Activated CD4-positive, alpha-beta memory T cell treated with anti-CD3 and anti-CD28 coated beads for 36 hours (primary cell): ENCODE data around the gene KCNK16. TPM values are rescaled to one million over a fixed set of nuclear protein-coding genes. Genes with fewer than 3 reads are reported as not detected.
A peak's percentile ranks its signal among the peaks of the same experiment; 100 is the strongest.

Experiments used
- CTCF ChIA-PET: fragments of 350-600 bp; sonication (Branson Sonifier 250); formaldehyde crosslinking; loops from one replicate; lab custom pipeline; 2021; ENCODE audit warnings: antibody characterized with exemption, inconsistent platforms; lab: Charles Lee
- POLR2A ChIA-PET: fragments of 350-600 bp; sonication (Branson Sonifier 250); formaldehyde crosslinking; loops from one replicate; lab custom pipeline; 2021; ENCODE audit warnings: antibody characterized with exemption; lab: Charles Lee
- DNase-seq: peaks from one replicate; pipeline ENCODE4 v3.0.0-alpha.2; 2020
- H3K27ac Mint-ChIP-seq: one replicate; pipeline ENCODE4 v1.8.0; 2021; ENCODE audit warnings: mixed read lengths
- H3K27me3 Mint-ChIP-seq: one replicate; pipeline ENCODE4 v1.8.0; 2021; ENCODE audit warnings: mixed read lengths
- H3K36me3 Mint-ChIP-seq: one replicate; pipeline ENCODE4 v1.8.0; 2021; ENCODE audit warnings: mixed read lengths
- H3K4me1 Mint-ChIP-seq: one replicate; pipeline ENCODE4 v1.8.0; 2021; ENCODE audit warnings: low read depth, mixed read lengths
- H3K4me3 Mint-ChIP-seq: one replicate; pipeline ENCODE4 v1.8.0; 2021; ENCODE audit warnings: mild to moderate bottlenecking, mixed read lengths
- H3K9me3 Mint-ChIP-seq: one replicate; pipeline ENCODE4 v1.8.0; 2021; ENCODE audit warnings: mixed read lengths
- intact Hi-C: fragments of 100-400 bp; cut with micrococcal nuclease; formaldehyde crosslinking; loops from one replicate; pipeline ENCODE4 v1.15.1; 2023
- total RNA-seq, 2 experiments: library from RNA; stranded (reverse); gene quantifications; one replicate each; pipeline ENCODE4 v1.2.3, GENCODE V29; 2021

Gene KCNK16
- total RNA-seq, 2 experiments from 2014 or later, result not detected

GRCh38 chr6:39317256-39317655 is 5.2 kb downstream of the KCNK16 start:
- Mint-ChIP-seq H3K27me3 (peaks cover 43% of the 10 kb centered on the region), H3K36me3 (no peaks in the 10 kb centered on the region), H3K4me3 (no peak overlapping the region), H3K27ac (no peak overlapping the region), H3K4me1 (peaks cover 5% of the 10 kb centered on the region), H3K9me3 (no peaks in the 10 kb centered on the region)
- ChIA-PET POLR2A (no interaction called here), CTCF (no interaction called here)
- no peak for DNase-seq
- intact Hi-C loops, result no loop called here

- Mint-ChIP-seq H3K9me3 (no peaks in the 10 kb centered on the region), H3K4me3 (no peak within 1 kb of the TSS), H3K4me1 (peaks cover 5% of the 10 kb centered on the region), H3K36me3 (no peaks in the 10 kb centered on the region), H3K27me3 (peaks cover 60% of the 10 kb centered on the region), H3K27ac (no peak within 1 kb of the TSS)
- intact Hi-C loops, result loop anchor here (5.0 kb wide), 1 partner anchor 312 kb away; no protein-coding TSS in a partner anchor
- peak; percentile 22 for DNase-seq
- ChIA-PET CTCF (interaction anchor here (0.7 to 1.9 kb wide), 3 partner anchors 12 to 442 kb away, joined by 3 to 6 read pairs (median 6); no protein-coding TSS in a partner anchor), POLR2A (no interaction called here)
Observed at GRCh38 chr6:39314273-39314795, 8.2 kb downstream of the KCNK16 start, which contains the start of gene KCNK17. TSS of gene KCNK17 (minus strand) at chr6:39314419. CDS start at chr6:39314320, 99 bp downstream.

- Mint-ChIP-seq H3K4me3 (no peak overlapping the region), H3K36me3 (no peaks in the 10 kb centered on the region), H3K27ac (no peak overlapping the region), H3K27me3 (peaks cover 57% of the 10 kb centered on the region), H3K9me3 (no peaks in the 10 kb centered on the region), H3K4me1 (peaks cover 5% of the 10 kb centered on the region)
- intact Hi-C loops, result loop anchor here (5.0 kb wide), 1 partner anchor 311 kb away; no protein-coding TSS in a partner anchor
- ChIA-PET POLR2A (no interaction called here), CTCF (interaction anchor here (0.7 to 1.9 kb wide), 4 partner anchors 11 to 442 kb away, joined by 3 to 8 read pairs (median 6); no protein-coding TSS in a partner anchor)
- no peak for DNase-seq
Observed at GRCh38 chr6:39313526-39314272, 8.8 kb downstream of the KCNK16 start.

GRCh38 chr6:39312912-39313525 is 9.5 kb downstream of the KCNK16 start:
- no peaks in the 10 kb centered on the region for H3K36me3 Mint-ChIP-seq
- intact Hi-C loops, result loop anchor here (5.0 kb wide), 1 partner anchor 311 kb away; no protein-coding TSS in a partner anchor
- CTCF ChIA-PET, result interaction anchor here (0.5 to 1.9 kb wide), 4 partner anchors 10 to 339 kb away, joined by 3 to 8 read pairs (median 5); no protein-coding TSS in a partner anchor

GRCh38 chr6:39310542-39310941 is 12.0 kb downstream of the KCNK16 start:
- H3K9me3 Mint-ChIP-seq, result no peaks in the 10 kb centered on the region
- intact Hi-C loops, result loop anchor here (1.0 to 5.0 kb wide), 2 partner anchors 144 to 308 kb away; no protein-coding TSS in a partner anchor
- ChIA-PET CTCF (interaction anchor here (0.6 to 11.6 kb wide), 23 partner anchors 8 to 439 kb away, joined by 3 to 469 read pairs (median 5); no protein-coding TSS in a partner anchor), POLR2A (no interaction called here)
- peaks cover 41% of the 10 kb centered on the region for H3K27me3 Mint-ChIP-seq
- no peak overlapping the region for H3K4me3 Mint-ChIP-seq
- no peaks in the 10 kb centered on the region for H3K36me3 Mint-ChIP-seq
- H3K27ac Mint-ChIP-seq, result no peak overlapping the region
- no peak for DNase-seq
- H3K4me1 Mint-ChIP-seq, result peaks cover 5% of the 10 kb centered on the region

More at GRCh38 chr6:39312912-39313525, 9.5 kb downstream of the KCNK16 start:
- POLR2A ChIA-PET, result no interaction called here
- peaks cover 5% of the 10 kb centered on the region for H3K4me1 Mint-ChIP-seq
- no peaks in the 10 kb centered on the region for H3K9me3 Mint-ChIP-seq
- no peak overlapping the region for H3K27ac Mint-ChIP-seq
- no peak overlapping the region for H3K4me3 Mint-ChIP-seq
- no peak for DNase-seq
- H3K27me3 Mint-ChIP-seq, result peaks cover 57% of the 10 kb centered on the region

- Mint-ChIP-seq H3K4me1 (peaks cover 5% of the 10 kb centered on the region), H3K27ac (no peak overlapping the region), H3K9me3 (no peaks in the 10 kb centered on the region), H3K27me3 (peaks cover 36% of the 10 kb centered on the region), H3K36me3 (no peaks in the 10 kb centered on the region), H3K4me3 (no peak overlapping the region)
- intact Hi-C loops, result loop anchor here (1.0 to 5.0 kb wide), 2 partner anchors 144 to 308 kb away; no protein-coding TSS in a partner anchor
- peak; percentile 76 for DNase-seq
- ChIA-PET POLR2A (no interaction called here), CTCF (interaction anchor here (0.6 to 11.6 kb wide), 33 partner anchors 9 to 438 kb away, joined by 3 to 469 read pairs (median 4); no protein-coding TSS in a partner anchor)
Observed at GRCh38 chr6:39309942-39310531, 12.5 kb downstream of the KCNK16 start.

GRCh38 chr6:39307462-39307861 is 15.0 kb downstream of the KCNK16 start:
- no peaks in the 10 kb centered on the region for H3K9me3 Mint-ChIP-seq
- ChIA-PET CTCF (interaction anchor here (0.6 to 11.6 kb wide), 11 partner anchors 110 to 436 kb away, joined by 3 to 469 read pairs (median 4); no protein-coding TSS in a partner anchor), POLR2A (no interaction called here)
- peaks cover 3% of the 10 kb centered on the region for H3K4me1 Mint-ChIP-seq
- no peak overlapping the region for H3K4me3 Mint-ChIP-seq
- H3K36me3 Mint-ChIP-seq, result no peaks in the 10 kb centered on the region
- peaks cover 17% of the 10 kb centered on the region for H3K27me3 Mint-ChIP-seq
- DNase-seq, result no peak
- H3K27ac Mint-ChIP-seq, result no peak overlapping the region
- intact Hi-C loops, result no loop called here

- intact Hi-C loops, result loop anchor here (5.0 kb wide), 1 partner anchor 308 kb away; no protein-coding TSS in a partner anchor
- peaks cover 3% of the 10 kb centered on the region for H3K4me1 Mint-ChIP-seq
- peaks cover 2% of the 10 kb centered on the region for H3K27me3 Mint-ChIP-seq
- DNase-seq, result no peak
- H3K4me3 Mint-ChIP-seq, result no peak overlapping the region
- H3K9me3 Mint-ChIP-seq, result no peaks in the 10 kb centered on the region
- no peak overlapping the region for H3K27ac Mint-ChIP-seq
- POLR2A ChIA-PET, result no interaction called here
- CTCF ChIA-PET, result interaction anchor here (0.6 to 11.6 kb wide), 14 partner anchors 105 to 433 kb away, joined by 3 to 469 read pairs (median 4); partner anchors contain the start of gene SAYSD1
- no peaks in the 10 kb centered on the region for H3K36me3 Mint-ChIP-seq
Observed at GRCh38 chr6:39304951-39305350, 17.6 kb downstream of the KCNK16 start.

GRCh38 chr6:39303425-39304153 is 18.9 kb downstream of the KCNK16 start:
- intact Hi-C loops, result loop anchor here (1.0 to 5.0 kb wide), 5 partner anchors 74 to 431 kb away; partner anchors contain the start of gene KCNK5
- POLR2A ChIA-PET, result no interaction called here
- no peak overlapping the region for H3K27ac Mint-ChIP-seq
- no peaks in the 10 kb centered on the region for H3K36me3 Mint-ChIP-seq
- H3K9me3 Mint-ChIP-seq, result no peaks in the 10 kb centered on the region
- H3K4me3 Mint-ChIP-seq, result no peak overlapping the region
- H3K27me3 Mint-ChIP-seq, result no peaks in the 10 kb centered on the region
- CTCF ChIA-PET, result interaction anchor here (0.7 to 11.6 kb wide), 37 partner anchors 9 to 432 kb away, joined by 3 to 469 read pairs (median 6); partner anchors contain the start of gene SAYSD1
- no peak for DNase-seq
- H3K4me1 Mint-ChIP-seq, result peaks cover 3% of the 10 kb centered on the region

- H3K4me3 Mint-ChIP-seq, result peak overlapping the region; percentile 59
- DNase-seq, result peak; percentile 92
- intact Hi-C loops, result loop anchor here (1.0 to 5.0 kb wide), 5 partner anchors 74 to 431 kb away; partner anchors contain the start of gene KCNK5
- CTCF ChIA-PET, result interaction anchor here (0.6 to 11.6 kb wide), 44 partner anchors 10 to 431 kb away, joined by 3 to 469 read pairs (median 4); partner anchors contain the start of genes KCNK17, KCNK5 and SAYSD1
- H3K4me1 Mint-ChIP-seq, result peaks cover 3% of the 10 kb centered on the region
- H3K9me3 Mint-ChIP-seq, result no peaks in the 10 kb centered on the region
- no peaks in the 10 kb centered on the region for H3K27me3 Mint-ChIP-seq
- no peaks in the 10 kb centered on the region for H3K36me3 Mint-ChIP-seq
- POLR2A ChIA-PET, result interaction anchor here (0.6 kb wide), 1 partner anchor 79 kb away, joined by 3 read pairs; no protein-coding TSS in a partner anchor
- no peak overlapping the region for H3K27ac Mint-ChIP-seq
Observed at GRCh38 chr6:39302669-39303424, 19.7 kb downstream of the KCNK16 start.
